ENCODE measurements around the gene RBFOX1. TPM values are rescaled to one million over a fixed set of nuclear protein-coding genes. Genes with fewer than 3 reads are reported as not detected.

RBFOX1 gene
- total RNA-seq, 1 donor from 2014 or later = not detected

GRCh38 chr16:7372095-7372494, 39.5 kb downstream of the RBFOX1 start:
- no peak for DNase-seq (ENCODE audit: low spot score)

- DNase-seq (ENCODE audit: low spot score) = no peak
Measured at GRCh38 chr16:7373776-7374175, 41.1 kb downstream of the RBFOX1 start.

GRCh38 chr16:7374614-7375174, 42.0 kb downstream of the RBFOX1 start:
- no peak for DNase-seq (ENCODE audit: low spot score)

- no peak for DNase-seq (ENCODE audit: low spot score)
Measured at GRCh38 chr16:7376227-7376626, 43.6 kb downstream of the RBFOX1 start.

GRCh38 chr16:7377231-7377630, 44.6 kb downstream of the RBFOX1 start:
- no peak for DNase-seq (ENCODE audit: low spot score)

GRCh38 chr16:7378024-7378695, 45.5 kb downstream of the RBFOX1 start:
- no peak for DNase-seq (ENCODE audit: low spot score)

GRCh38 chr16:7380441-7380840, 47.8 kb downstream of the RBFOX1 start:
- no peak for DNase-seq (ENCODE audit: low spot score)

- no peak for DNase-seq (ENCODE audit: low spot score)
Measured at GRCh38 chr16:7380911-7381310, 48.3 kb downstream of the RBFOX1 start.

- DNase-seq (ENCODE audit: low spot score) = no peak
Measured at GRCh38 chr16:7381671-7382070, 49.0 kb downstream of the RBFOX1 start.

- DNase-seq (ENCODE audit: low spot score) = no peak
Measured at GRCh38 chr16:7382521-7382920, 49.9 kb downstream of the RBFOX1 start.

- no peak for DNase-seq (ENCODE audit: low spot score)
Measured at GRCh38 chr16:7390974-7391373, 58.3 kb downstream of the RBFOX1 start.

- DNase-seq (ENCODE audit: low spot score) = no peak
Measured at GRCh38 chr16:7391694-7392093, 59.0 kb downstream of the RBFOX1 start.

- no peak for DNase-seq (ENCODE audit: low spot score)
Measured at GRCh38 chr16:7392206-7392605, 59.6 kb downstream of the RBFOX1 start.

GRCh38 chr16:7393680-7394079, 61.0 kb downstream of the RBFOX1 start:
- DNase-seq (ENCODE audit: low spot score) = no peak

GRCh38 chr16:7394720-7395336, 62.2 kb downstream of the RBFOX1 start:
- DNase-seq (ENCODE audit: low spot score) = no peak

- no peak for DNase-seq (ENCODE audit: low spot score)
Measured at GRCh38 chr16:7397901-7398300, 65.3 kb downstream of the RBFOX1 start.

GRCh38 chr16:7398536-7398935, 65.9 kb downstream of the RBFOX1 start:
- DNase-seq (ENCODE audit: low spot score) = no peak

GRCh38 chr16:7399296-7399695, 66.7 kb downstream of the RBFOX1 start:
- no peak for DNase-seq (ENCODE audit: low spot score)

GRCh38 chr16:7400117-7400890, 67.7 kb downstream of the RBFOX1 start:
- DNase-seq (ENCODE audit: low spot score) = no peak

- no peak for DNase-seq (ENCODE audit: low spot score)
Measured at GRCh38 chr16:7404217-7404616, 71.6 kb downstream of the RBFOX1 start.

- no peak for DNase-seq (ENCODE audit: low spot score)
Measured at GRCh38 chr16:7405166-7405565, 72.5 kb downstream of the RBFOX1 start.
